HTERT RPE-1 (cell line): ENCODE data around the gene UBE2R2.
"Not testable (repeated sequence)": the region's sequence is repeated elsewhere in the genome, so short reads cannot be mapped to it uniquely, and the experiment has no call there.

Source experiments
- in situ Hi-C: fragments of 300-500 bp; cut with MboI; formaldehyde crosslinking; loops from 4 replicates; pipeline ENCODE4 v1.14.3; 2020; ENCODE audit warnings: low sequenced_read_pairs

The UBE2R2 gene

GRCh38 chr9:33816327-33817252, at the start of gene UBE2R2:
Gene UBE2R2, plus strand, starts transcription at chr9:33817160. Its CDS starts 598 bp downstream, at chr9:33817758.
- in situ Hi-C loops = no loop called here

DNA sequence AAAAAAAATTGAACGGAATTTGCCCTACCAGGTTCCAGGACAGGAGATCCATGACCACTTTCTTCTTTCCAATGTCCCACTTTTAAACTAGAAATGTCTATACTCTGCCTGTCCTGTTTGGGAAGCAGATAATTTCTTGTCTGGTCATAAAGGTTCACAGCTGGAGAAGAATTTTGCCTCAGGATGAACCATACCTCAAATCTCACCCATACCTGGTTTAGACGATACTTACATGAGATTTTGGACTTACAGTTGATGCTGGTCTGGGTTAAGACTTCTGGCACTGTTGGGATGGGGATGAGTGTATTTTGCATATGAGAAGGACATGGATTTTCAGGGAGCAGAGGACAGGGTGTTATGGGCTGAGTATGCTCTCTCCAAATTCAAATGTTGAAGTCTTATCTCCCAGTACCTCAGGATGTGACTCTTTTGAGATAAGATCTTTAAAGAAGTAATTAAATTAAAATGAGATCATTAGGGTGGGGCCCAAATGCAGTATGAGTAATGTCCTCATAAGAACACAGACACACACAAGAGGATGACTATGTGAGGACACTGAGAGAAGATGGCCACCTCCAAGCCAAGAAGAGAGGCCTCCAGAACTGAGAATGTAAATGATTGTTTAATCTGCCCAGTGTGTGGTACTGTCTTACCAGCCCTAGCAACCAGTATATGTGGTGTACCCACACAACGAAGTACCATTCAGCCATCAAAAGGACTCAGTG, 46.6 kb upstream of the UBE2R2 start:
- in situ Hi-C loops = not testable (repeated sequence)

DNA sequence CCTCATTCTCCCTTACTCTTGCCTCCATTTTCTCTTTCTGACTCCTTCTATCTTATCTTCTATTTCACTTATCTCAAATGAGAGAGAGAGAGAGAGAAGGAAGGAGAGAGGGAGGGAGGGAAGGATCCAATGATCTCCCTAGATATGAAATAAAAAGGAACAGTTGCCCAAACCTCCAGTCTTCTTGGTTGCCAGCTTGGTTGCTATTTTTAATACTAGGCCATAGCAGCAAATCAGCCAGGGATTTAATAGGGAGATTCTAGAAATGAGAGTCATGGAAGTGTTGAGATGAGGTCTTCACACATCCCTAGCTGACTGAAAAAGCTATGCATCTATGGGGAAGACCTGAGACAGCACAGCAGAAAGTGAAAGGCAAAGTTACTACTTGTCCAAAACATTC, 43.8 kb upstream of the UBE2R2 start:
- in situ Hi-C loops = not testable (repeated sequence)

GRCh38 chr9:33774074-33774659, 42.8 kb upstream of the UBE2R2 start:
- in situ Hi-C loops = not testable (repeated sequence)

GRCh38 chr9:33776578-33776977, 40.4 kb upstream of the UBE2R2 start:
- in situ Hi-C loops = no loop called here

DNA sequence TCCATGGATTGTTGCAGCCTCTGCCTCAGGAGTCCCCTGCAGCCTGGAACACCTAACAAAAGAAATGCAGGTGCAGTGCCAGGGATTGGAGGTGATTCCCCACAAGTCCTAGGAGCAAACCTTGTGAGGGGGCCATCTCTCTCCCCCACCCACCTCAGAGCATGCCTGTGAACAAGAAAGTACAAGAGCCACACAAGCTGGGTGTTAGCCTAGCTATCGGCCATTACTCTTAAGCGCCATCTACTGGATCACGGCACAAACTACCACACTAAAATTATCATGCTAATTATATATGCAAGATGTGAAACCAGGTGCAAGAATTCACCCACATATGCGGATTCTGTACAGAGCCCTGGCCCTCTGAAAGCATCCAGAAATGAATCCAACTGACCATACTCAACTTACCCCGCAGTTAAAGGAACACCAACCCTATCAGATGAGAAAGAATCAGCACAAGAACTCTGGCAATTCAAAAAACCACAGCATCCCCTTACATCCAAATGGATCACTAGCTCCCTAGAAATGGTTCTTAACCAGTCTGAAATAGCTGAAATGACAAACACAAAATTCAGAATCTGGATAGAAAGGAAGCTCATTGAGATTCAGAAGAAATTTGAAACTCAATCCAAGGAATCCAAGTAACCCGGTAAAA, 38.1 kb upstream of the UBE2R2 start:
- in situ Hi-C loops = no loop called here

GRCh38 chr9:33780276-33780675, 36.7 kb upstream of the UBE2R2 start:
- in situ Hi-C loops = no loop called here

DNA sequence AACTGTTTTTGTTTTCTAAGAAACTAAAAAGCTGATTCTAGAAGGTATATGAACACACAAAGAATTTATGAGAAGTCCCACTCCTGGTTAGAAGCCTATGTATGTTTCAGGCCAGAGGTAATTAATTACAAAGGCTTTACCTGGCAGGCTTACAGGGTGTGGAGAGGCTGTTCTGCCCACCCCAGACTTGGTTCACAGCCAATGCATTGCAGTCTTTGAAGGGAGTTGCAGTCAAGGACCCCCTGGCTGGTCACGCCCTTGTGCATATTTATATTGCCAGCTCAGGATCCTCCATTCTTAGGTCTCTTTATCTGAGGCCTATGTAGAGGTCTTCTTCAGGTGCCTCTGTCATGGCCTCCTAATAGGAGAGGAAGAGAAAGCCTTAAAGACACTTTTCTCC, 35.2 kb upstream of the UBE2R2 start:
- in situ Hi-C loops = no loop called here

GRCh38 chr9:33782395-33783152, 34.4 kb upstream of the UBE2R2 start:
- in situ Hi-C loops = no loop called here

- in situ Hi-C loops = no loop called here
Measured at GRCh38 chr9:33785914-33786313, 31.0 kb upstream of the UBE2R2 start.

- in situ Hi-C loops = no loop called here
Measured at GRCh38 chr9:33786681-33787080, 30.3 kb upstream of the UBE2R2 start.

DNA sequence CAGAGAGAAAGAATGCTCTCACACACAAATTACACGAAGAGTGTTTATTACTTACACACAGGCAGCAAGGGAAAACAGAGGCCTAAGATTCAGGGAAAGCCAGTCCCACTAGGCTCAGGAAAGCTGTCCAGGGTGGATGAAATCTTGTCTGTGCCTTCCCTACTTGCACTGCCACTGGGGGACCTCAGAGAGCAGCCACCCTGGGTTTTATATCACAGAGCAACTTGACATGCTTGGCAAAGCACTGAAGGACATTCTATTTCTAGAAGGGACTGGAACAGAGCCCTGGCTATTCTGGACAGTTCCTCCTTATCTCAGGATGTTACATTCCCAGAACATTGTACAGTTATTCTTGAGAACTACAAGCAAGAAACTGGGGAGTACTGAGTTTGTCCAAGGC, 29.1 kb upstream of the UBE2R2 start:
- in situ Hi-C loops = no loop called here

GRCh38 chr9:33789429-33789828, 27.5 kb upstream of the UBE2R2 start:
- in situ Hi-C loops = not testable (repeated sequence)

- in situ Hi-C loops = no loop called here
Measured at GRCh38 chr9:33791117-33791516, 25.8 kb upstream of the UBE2R2 start.

DNA sequence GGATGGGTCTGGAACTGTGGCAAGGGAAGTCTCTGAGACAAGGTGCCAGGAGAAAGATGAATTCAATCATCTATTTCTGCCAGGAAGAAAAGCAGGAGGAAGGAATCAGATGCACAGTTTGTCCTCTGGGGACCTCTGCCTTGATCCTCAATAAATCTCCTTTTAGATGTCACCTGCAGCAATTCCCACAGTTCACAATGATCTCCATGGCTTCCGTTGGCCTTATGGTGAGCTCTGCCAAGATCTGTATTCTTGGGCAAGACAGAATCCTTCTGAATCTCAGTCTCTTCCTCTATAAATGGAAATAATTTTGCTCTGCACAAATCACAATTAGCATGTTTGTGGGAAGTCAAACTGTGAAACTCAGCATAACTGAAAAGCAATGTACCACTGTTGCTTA, 23.5 kb upstream of the UBE2R2 start:
- in situ Hi-C loops = not testable (repeated sequence)

GRCh38 chr9:33794560-33794959, 22.4 kb upstream of the UBE2R2 start:
- in situ Hi-C loops = no loop called here

- in situ Hi-C loops = no loop called here
Measured at GRCh38 chr9:33795281-33795680, 21.7 kb upstream of the UBE2R2 start, which contains the start of gene PRSS3. Gene PRSS3, plus strand, starts transcription at chr9:33795561. Its CDS starts 13 bp downstream, at chr9:33795574.

DNA sequence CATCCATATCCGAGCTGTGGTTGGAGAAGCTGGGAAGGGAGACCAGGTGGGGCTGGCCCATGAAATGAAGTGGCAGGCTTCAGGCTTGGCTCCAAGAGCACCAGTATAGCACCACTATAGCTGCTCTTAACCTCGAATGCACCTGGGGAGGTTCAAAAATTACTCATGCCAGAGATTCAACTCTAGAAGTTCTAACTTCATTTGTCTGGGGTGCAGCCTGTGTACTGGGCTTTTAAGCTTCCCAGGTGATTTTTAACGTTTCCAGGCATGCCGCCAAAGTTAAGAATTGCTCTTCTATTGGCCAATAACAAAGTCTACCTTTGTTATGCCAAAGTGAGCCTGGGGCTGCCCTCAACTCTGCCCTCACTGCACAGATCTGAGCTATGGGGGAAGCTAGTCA, 21.1 kb upstream of the UBE2R2 start:
- in situ Hi-C loops = no loop called here

- in situ Hi-C loops = not testable (repeated sequence)
Measured at GRCh38 chr9:33796679-33797078, 20.3 kb upstream of the UBE2R2 start.

DNA sequence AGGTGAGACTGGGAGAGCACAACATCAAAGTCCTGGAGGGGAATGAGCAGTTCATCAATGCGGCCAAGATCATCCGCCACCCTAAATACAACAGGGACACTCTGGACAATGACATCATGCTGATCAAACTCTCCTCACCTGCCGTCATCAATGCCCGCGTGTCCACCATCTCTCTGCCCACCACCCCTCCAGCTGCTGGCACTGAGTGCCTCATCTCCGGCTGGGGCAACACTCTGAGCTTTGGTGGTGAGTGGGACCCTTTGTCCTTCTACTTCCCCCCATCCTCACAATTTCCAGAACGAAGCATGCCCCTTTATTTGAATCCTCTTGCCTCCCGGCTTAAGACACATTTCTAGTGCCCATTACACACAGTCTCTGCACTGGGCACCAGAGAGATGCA, 19.1 kb upstream of the UBE2R2 start:
- in situ Hi-C loops = no loop called here
